Activated CD8-positive, alpha-beta T cell treated with anti-CD3 and anti-CD28 coated beads for 36 hours (primary cell): ENCODE measurements around the gene BCL3. TPM values are rescaled to one million over a fixed set of nuclear protein-coding genes. Genes with fewer than 3 reads are reported as not detected.

Experiments used
- ATAC-seq: fragments of 200-7000 bp; cut with Tn5 transposase; one replicate; pipeline ENCODE4 v1.10.0; 2021; ENCODE audit warnings: mild to moderate bottlenecking, moderate library complexity
- CTCF ChIA-PET: fragments of 350-600 bp; sonication (Branson Sonifier 250); formaldehyde crosslinking; loops from one replicate; lab custom pipeline; 2021; ENCODE audit warnings: antibody characterized with exemption; lab: Charles Lee
- POLR2A ChIA-PET: fragments of 350-600 bp; sonication (Branson Sonifier 250); formaldehyde crosslinking; loops from one replicate; lab custom pipeline; 2021; ENCODE audit warnings: antibody characterized with exemption; lab: Charles Lee
- DNase-seq: peaks from one replicate; pipeline ENCODE4 v3.0.0-alpha.2; 2020
- H3K27ac Mint-ChIP-seq: one replicate; pipeline ENCODE4 v1.8.0; 2021; ENCODE audit warnings: mild to moderate bottlenecking, mixed read lengths
- H3K27me3 Mint-ChIP-seq: one replicate; pipeline ENCODE4 v1.8.0; 2021; ENCODE audit warnings: mixed read lengths
- H3K36me3 Mint-ChIP-seq: one replicate; pipeline ENCODE4 v1.8.0; 2021; ENCODE audit warnings: low read depth, mixed read lengths
- H3K4me1 Mint-ChIP-seq: one replicate; pipeline ENCODE4 v1.8.0; 2021; ENCODE audit warnings: low read depth, mixed read lengths
- H3K4me3 Mint-ChIP-seq: one replicate; pipeline ENCODE4 v1.8.0; 2021; ENCODE audit warnings: mild to moderate bottlenecking, moderate library complexity, mixed read lengths
- H3K9me3 Mint-ChIP-seq: one replicate; pipeline ENCODE4 v1.8.0; 2021; ENCODE audit warnings: mixed read lengths
- CTCF ChIP-seq: fragments of 200-600 bp; IDR thresholded peaks from one replicate; pipeline ENCODE4 v1.8.0; 2022; ENCODE audit warnings: antibody characterized with exemption, mild to moderate bottlenecking
- intact Hi-C: fragments of 100-400 bp; cut with micrococcal nuclease; formaldehyde crosslinking; loops from one replicate; pipeline ENCODE4 v1.10.0; 2022
- total RNA-seq, 2 experiments: library from RNA; stranded (reverse); gene quantifications; one replicate each; pipeline ENCODE4 v1.2.3, GENCODE V29; 2021

Gene BCL3
- total RNA-seq, 2 experiments from 2014 or later, result 22.8 to 27.7 TPM

- Mint-ChIP-seq H3K4me3 (no peak overlapping the region), H3K4me1 (peaks cover 4% of the 10 kb centered on the region), H3K9me3 (no peaks in the 10 kb centered on the region), H3K36me3 (no peaks in the 10 kb centered on the region), H3K27ac (no peak overlapping the region), H3K27me3 (peaks cover 4% of the 10 kb centered on the region)
- intact Hi-C loops, result no loop called here
- CTCF ChIA-PET, result interaction anchor here (1.0 to 5.1 kb wide), 7 partner anchors 12 to 93 kb away, joined by 3 to 38 read pairs (median 21); no protein-coding TSS in a partner anchor
- POLR2A ChIA-PET, result no interaction called here
- no peak for TF ChIP-seq CTCF
- DNase-seq (no peak), ATAC-seq (no peak)
Observed at GRCh38 chr19:44782729-44783128, 34.2 kb downstream of the BCL3 start.

- H3K4me1 Mint-ChIP-seq, result peaks cover 4% of the 10 kb centered on the region
- H3K36me3 Mint-ChIP-seq, result no peaks in the 10 kb centered on the region
- intact Hi-C loops, result no loop called here
- no peak for ATAC-seq
- peaks cover 4% of the 10 kb centered on the region for H3K27me3 Mint-ChIP-seq
- ChIA-PET POLR2A (no interaction called here), CTCF (interaction anchor here (0.7 to 5.1 kb wide), 26 partner anchors 9 to 171 kb away, joined by 3 to 38 read pairs (median 6); partner anchors contain the start of gene NECTIN2)
- no peaks in the 10 kb centered on the region for H3K9me3 Mint-ChIP-seq
- no peak for TF ChIP-seq CTCF
- DNase-seq, result no peak
- H3K4me3 Mint-ChIP-seq, result no peak overlapping the region
- no peak overlapping the region for H3K27ac Mint-ChIP-seq
Observed at GRCh38 chr19:44783545-44783944, 35.0 kb downstream of the BCL3 start.

GRCh38 chr19:44785271-44785670 lies 36.8 kb downstream of the BCL3 start:
- POLR2A ChIA-PET, result no interaction called here
- Mint-ChIP-seq H3K36me3 (no peaks in the 10 kb centered on the region), H3K27me3 (no peaks in the 10 kb centered on the region), H3K27ac (no peak overlapping the region), H3K9me3 (no peaks in the 10 kb centered on the region), H3K4me3 (no peak overlapping the region), H3K4me1 (peaks cover 4% of the 10 kb centered on the region)
- ATAC-seq (no peak), DNase-seq (no peak)
- no peak for TF ChIP-seq CTCF
- intact Hi-C loops, result no loop called here
- CTCF ChIA-PET, result interaction anchor here (0.6 to 5.1 kb wide), 19 partner anchors 10 to 137 kb away, joined by 3 to 38 read pairs (median 5); no protein-coding TSS in a partner anchor

- Mint-ChIP-seq H3K9me3 (no peaks in the 10 kb centered on the region), H3K36me3 (no peaks in the 10 kb centered on the region), H3K27ac (no peak overlapping the region), H3K27me3 (no peaks in the 10 kb centered on the region), H3K4me3 (no peak overlapping the region), H3K4me1 (peaks cover 4% of the 10 kb centered on the region)
- ChIA-PET CTCF (interaction anchor here (1.1 to 5.1 kb wide), 2 partner anchors 15 to 62 kb away, joined by 3 to 38 read pairs; no protein-coding TSS in a partner anchor), POLR2A (no interaction called here)
- DNase-seq (no peak), ATAC-seq (no peak)
- intact Hi-C loops, result no loop called here
- no peak for TF ChIP-seq CTCF
Observed at GRCh38 chr19:44785993-44786392, 37.5 kb downstream of the BCL3 start.

- DNase-seq (no peak), ATAC-seq (no peak)
- ChIA-PET CTCF (interaction anchor here (1.4 to 2.0 kb wide), 2 partner anchors 10 to 65 kb away, joined by 3 to 4 read pairs; no protein-coding TSS in a partner anchor), POLR2A (interaction anchor here (0.9 kb wide), 1 partner anchor 365 kb away, joined by 5 read pairs; no protein-coding TSS in a partner anchor)
- no peak overlapping the region for H3K27ac Mint-ChIP-seq
- no peaks in the 10 kb centered on the region for H3K36me3 Mint-ChIP-seq
- no peaks in the 10 kb centered on the region for H3K27me3 Mint-ChIP-seq
- no peak overlapping the region for H3K4me3 Mint-ChIP-seq
- peaks cover 4% of the 10 kb centered on the region for H3K4me1 Mint-ChIP-seq
- no peaks in the 10 kb centered on the region for H3K9me3 Mint-ChIP-seq
- no peak for TF ChIP-seq CTCF
- intact Hi-C loops, result no loop called here
Observed at GRCh38 chr19:44788971-44789370, 40.5 kb downstream of the BCL3 start.
